Measurements from ENCODE around the gene MEIS2.

Gene MEIS2

GRCh38 chr15:37032091-37032775 is 68.1 kb downstream of the MEIS2 start:
- Histone ChIP-seq H3K9me3 (ENCODE audit: control insufficient read depth, low read length) (no peaks in the 10 kb centered on the region), H3K27me3 (ENCODE audit: control insufficient read depth, insufficient read depth, low read length, poor library complexity, severe bottlenecking) (no peaks in the 10 kb centered on the region), H3K4me1 (ENCODE audit: control insufficient read depth, insufficient read depth, low read length) (peaks cover 33% of the 10 kb centered on the region), H3K36me3 (ENCODE audit: control insufficient read depth, insufficient read depth, low read length) (no peaks in the 10 kb centered on the region), H3K27ac (ENCODE audit: insufficient read depth, low read depth, low read length, poor library complexity, severe bottlenecking) (no peak overlapping the region), H3K4me3 (ENCODE audit: insufficient read depth, low read depth, low read length) (no peak overlapping the region)
- WGBS, 2 experiments: 80 to 92% methylated on average over 3 to 4 of the region's 4 CpGs

DNA sequence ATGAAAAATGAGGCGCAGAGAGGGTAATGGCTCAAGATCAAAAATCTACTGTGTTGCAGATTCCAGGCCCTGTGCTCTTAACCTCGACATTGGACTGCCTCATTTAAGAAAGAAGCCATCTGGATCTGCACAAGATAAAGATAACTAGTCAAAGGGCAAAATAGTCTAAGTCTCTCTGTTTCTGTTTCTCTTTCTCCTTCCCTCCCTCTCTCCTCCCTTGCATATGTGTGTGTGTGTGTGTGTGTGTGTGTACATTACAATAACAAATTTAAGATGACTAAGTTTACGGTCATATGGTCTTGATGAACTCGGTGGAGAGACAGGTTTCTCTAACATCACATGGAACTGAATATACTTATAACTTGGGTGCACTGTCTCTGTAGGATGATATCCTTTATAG is 69.2 kb downstream of the MEIS2 start:
- Histone ChIP-seq H3K4me3 (ENCODE audit: insufficient read depth, low read depth, low read length) (no peak overlapping the region), H3K4me1 (ENCODE audit: control insufficient read depth, insufficient read depth, low read length) (peaks cover 28% of the 10 kb centered on the region), H3K36me3 (ENCODE audit: control insufficient read depth, insufficient read depth, low read length) (no peaks in the 10 kb centered on the region), H3K27ac (ENCODE audit: insufficient read depth, low read depth, low read length, poor library complexity, severe bottlenecking) (no peak overlapping the region), H3K27me3 (ENCODE audit: control insufficient read depth, insufficient read depth, low read length, poor library complexity, severe bottlenecking) (no peaks in the 10 kb centered on the region), H3K9me3 (ENCODE audit: control insufficient read depth, low read length) (no peaks in the 10 kb centered on the region)
- WGBS, 2 experiments: 89 to 91% methylated on average over 2 to 4 of the region's 4 CpGs

DNA sequence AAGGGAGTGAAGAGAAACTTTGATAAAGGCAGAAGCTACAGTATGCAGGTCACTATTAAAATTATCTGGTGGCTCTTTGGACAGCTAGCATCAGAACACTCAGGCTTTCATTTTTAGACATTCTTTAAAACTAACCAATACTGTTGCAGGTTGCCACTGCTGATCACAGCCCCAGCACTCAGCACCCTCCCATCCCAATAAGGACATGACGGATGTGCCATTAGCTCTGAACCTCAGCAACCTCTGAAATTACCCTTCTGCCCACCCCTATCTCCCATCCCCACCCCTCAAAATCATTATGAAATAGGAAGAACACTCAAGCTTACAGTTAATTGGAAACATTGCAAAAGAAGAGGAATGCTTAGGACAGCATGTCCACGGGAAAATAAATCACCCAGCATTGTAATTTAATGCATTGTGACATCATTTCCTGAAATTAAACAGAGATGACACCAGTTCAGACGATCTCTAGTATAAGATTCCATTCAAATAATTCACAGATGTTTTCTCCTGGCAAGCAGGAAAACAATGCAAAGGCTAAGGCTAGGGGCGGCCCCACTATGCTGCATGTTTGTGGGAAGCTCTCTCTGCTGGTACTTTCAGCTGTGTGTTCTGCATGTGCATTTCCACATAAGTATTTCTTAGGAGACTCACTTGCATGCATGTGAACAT is 71.6 kb downstream of the MEIS2 start:
- Histone ChIP-seq H3K4me1 (ENCODE audit: control insufficient read depth, insufficient read depth, low read length) (peaks cover 9% of the 10 kb centered on the region), H3K36me3 (ENCODE audit: control insufficient read depth, insufficient read depth, low read length) (no peaks in the 10 kb centered on the region)
- WGBS, 2 experiments: 89 to 90% methylated on average over 4 of the region's 4 CpGs

GRCh38 chr15:37020852-37021251 is 79.5 kb downstream of the MEIS2 start:
- no peaks in the 10 kb centered on the region for H3K27me3 ChIP-seq (ENCODE audit: control insufficient read depth, insufficient read depth, low read length, poor library complexity, severe bottlenecking)
- peaks cover 7% of the 10 kb centered on the region for H3K4me1 ChIP-seq (ENCODE audit: control insufficient read depth, insufficient read depth, low read length)
- H3K27ac ChIP-seq (ENCODE audit: insufficient read depth, low read depth, low read length, poor library complexity, severe bottlenecking): no peak overlapping the region
- no peak overlapping the region for H3K4me3 ChIP-seq (ENCODE audit: insufficient read depth, low read depth, low read length)
- no peaks in the 10 kb centered on the region for H3K9me3 ChIP-seq (ENCODE audit: control insufficient read depth, low read length)
- H3K36me3 ChIP-seq (ENCODE audit: control insufficient read depth, insufficient read depth, low read length): no peaks in the 10 kb centered on the region

More for the DNA sequence above, 71.6 kb downstream of the MEIS2 start:
- H3K9me3 ChIP-seq (ENCODE audit: control insufficient read depth, low read length): no peaks in the 10 kb centered on the region
- no peak overlapping the region for H3K27ac ChIP-seq (ENCODE audit: insufficient read depth, low read depth, low read length, poor library complexity, severe bottlenecking)
- H3K4me3 ChIP-seq (ENCODE audit: insufficient read depth, low read depth, low read length): no peak overlapping the region
- H3K27me3 ChIP-seq (ENCODE audit: control insufficient read depth, insufficient read depth, low read length, poor library complexity, severe bottlenecking): no peaks in the 10 kb centered on the region

- Histone ChIP-seq H3K27ac (ENCODE audit: insufficient read depth, low read depth, low read length, poor library complexity, severe bottlenecking) (no peak overlapping the region), H3K4me1 (ENCODE audit: control insufficient read depth, insufficient read depth, low read length) (peaks cover 18% of the 10 kb centered on the region), H3K36me3 (ENCODE audit: control insufficient read depth, insufficient read depth, low read length) (no peaks in the 10 kb centered on the region), H3K27me3 (ENCODE audit: control insufficient read depth, insufficient read depth, low read length, poor library complexity, severe bottlenecking) (no peaks in the 10 kb centered on the region), H3K4me3 (ENCODE audit: insufficient read depth, low read depth, low read length) (no peak overlapping the region), H3K9me3 (ENCODE audit: control insufficient read depth, low read length) (no peaks in the 10 kb centered on the region)
- WGBS, 2 experiments: 91 to 95% methylated on average over 18 of the region's 18 CpGs
Measured at GRCh38 chr15:37019479-37020433, 80.6 kb downstream of the MEIS2 start.

- Histone ChIP-seq H3K4me3 (ENCODE audit: insufficient read depth, low read depth, low read length) (no peak overlapping the region), H3K36me3 (ENCODE audit: control insufficient read depth, insufficient read depth, low read length) (peaks cover 3% of the 10 kb centered on the region), H3K27ac (ENCODE audit: insufficient read depth, low read depth, low read length, poor library complexity, severe bottlenecking) (no peak overlapping the region), H3K9me3 (ENCODE audit: control insufficient read depth, low read length) (no peaks in the 10 kb centered on the region), H3K27me3 (ENCODE audit: control insufficient read depth, insufficient read depth, low read length, poor library complexity, severe bottlenecking) (no peaks in the 10 kb centered on the region), H3K4me1 (ENCODE audit: control insufficient read depth, insufficient read depth, low read length) (peaks cover 23% of the 10 kb centered on the region)
- 90 to 95% methylated on average over 10 to 11 of the region's 11 CpGs for WGBS, 2 experiments
Measured at GRCh38 chr15:37017031-37017625, 83.2 kb downstream of the MEIS2 start.

DNA sequence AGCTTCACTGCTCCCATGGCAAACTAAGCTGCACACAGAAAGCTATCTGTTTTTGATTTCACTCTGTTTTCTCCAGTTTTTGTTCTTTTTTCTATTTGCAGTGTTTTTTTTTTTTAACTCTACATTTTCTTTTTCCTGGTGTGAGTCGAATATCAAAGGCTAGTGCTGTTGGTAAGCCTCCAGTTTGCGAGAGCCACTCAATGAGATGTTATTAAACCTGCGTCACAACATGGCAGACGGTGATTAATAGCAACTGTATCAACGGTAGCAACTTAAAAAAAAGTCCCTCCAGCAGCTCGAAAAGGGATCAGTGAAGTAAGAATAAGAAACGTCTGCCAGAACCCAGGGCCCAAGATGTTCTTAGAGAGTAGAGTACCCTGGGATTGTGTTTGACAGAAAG is 84.1 kb downstream of the MEIS2 start:
- Histone ChIP-seq H3K27ac (ENCODE audit: insufficient read depth, low read depth, low read length, poor library complexity, severe bottlenecking) (peak overlapping the region; percentile 38), H3K4me1 (ENCODE audit: control insufficient read depth, insufficient read depth, low read length) (peaks cover 23% of the 10 kb centered on the region)

GRCh38 chr15:37015451-37015850 is 84.9 kb downstream of the MEIS2 start:
- Histone ChIP-seq H3K4me3 (ENCODE audit: insufficient read depth, low read depth, low read length) (no peak overlapping the region), H3K27me3 (ENCODE audit: control insufficient read depth, insufficient read depth, low read length, poor library complexity, severe bottlenecking) (no peaks in the 10 kb centered on the region), H3K36me3 (ENCODE audit: control insufficient read depth, insufficient read depth, low read length) (peaks cover 8% of the 10 kb centered on the region), H3K4me1 (ENCODE audit: control insufficient read depth, insufficient read depth, low read length) (peaks cover 23% of the 10 kb centered on the region), H3K9me3 (ENCODE audit: control insufficient read depth, low read length) (no peaks in the 10 kb centered on the region), H3K27ac (ENCODE audit: insufficient read depth, low read depth, low read length, poor library complexity, severe bottlenecking) (peak overlapping the region; percentile 45)
- 73 to 84% methylated on average over 3 to 4 of the region's 4 CpGs for WGBS, 2 experiments

More for the DNA sequence above, 84.1 kb downstream of the MEIS2 start:
- H3K4me3 ChIP-seq (ENCODE audit: insufficient read depth, low read depth, low read length): no peak overlapping the region
- H3K27me3 ChIP-seq (ENCODE audit: control insufficient read depth, insufficient read depth, low read length, poor library complexity, severe bottlenecking): no peaks in the 10 kb centered on the region
- WGBS, 2 experiments: 68 to 73% methylated on average over 7 of the region's 7 CpGs
- peaks cover 8% of the 10 kb centered on the region for H3K36me3 ChIP-seq (ENCODE audit: control insufficient read depth, insufficient read depth, low read length)
- H3K9me3 ChIP-seq (ENCODE audit: control insufficient read depth, low read length): no peaks in the 10 kb centered on the region

DNA sequence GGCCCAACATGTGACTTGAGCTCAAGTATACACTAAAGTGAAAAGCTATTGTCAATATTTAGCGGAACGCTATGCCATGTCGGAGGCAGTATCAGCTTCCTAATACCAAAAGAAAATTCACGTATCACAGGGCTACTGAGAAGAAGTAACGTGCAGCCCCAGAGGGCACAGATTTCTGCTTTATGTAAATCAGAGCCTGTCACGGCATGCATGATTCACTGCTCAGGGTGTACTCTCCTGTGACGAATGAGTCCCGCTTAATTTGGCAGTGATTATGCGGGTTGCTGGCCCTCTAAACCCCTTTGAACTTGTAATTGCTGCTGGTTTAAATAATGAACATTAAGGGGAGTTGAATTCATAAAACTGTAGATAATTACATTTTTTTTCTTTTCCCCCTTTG is 85.3 kb downstream of the MEIS2 start:
- Histone ChIP-seq H3K9me3 (ENCODE audit: control insufficient read depth, low read length) (no peaks in the 10 kb centered on the region), H3K36me3 (ENCODE audit: control insufficient read depth, insufficient read depth, low read length) (peaks cover 12% of the 10 kb centered on the region), H3K4me3 (ENCODE audit: insufficient read depth, low read depth, low read length) (no peak overlapping the region), H3K27me3 (ENCODE audit: control insufficient read depth, insufficient read depth, low read length, poor library complexity, severe bottlenecking) (no peaks in the 10 kb centered on the region), H3K4me1 (ENCODE audit: control insufficient read depth, insufficient read depth, low read length) (peaks cover 23% of the 10 kb centered on the region), H3K27ac (ENCODE audit: insufficient read depth, low read depth, low read length, poor library complexity, severe bottlenecking) (peak overlapping the region; percentile 45)
- 86 to 87% methylated on average over 9 of the region's 9 CpGs for WGBS, 2 experiments

All from ectodermal cell (in vitro differentiated cells).